ENCODE results near the gene ATP8B3.
"Not testable (repeated sequence)": the region's sequence is repeated elsewhere in the genome, so short reads cannot be mapped to it uniquely, and the experiment has no call there.

The ATP8B3 gene

DNA sequence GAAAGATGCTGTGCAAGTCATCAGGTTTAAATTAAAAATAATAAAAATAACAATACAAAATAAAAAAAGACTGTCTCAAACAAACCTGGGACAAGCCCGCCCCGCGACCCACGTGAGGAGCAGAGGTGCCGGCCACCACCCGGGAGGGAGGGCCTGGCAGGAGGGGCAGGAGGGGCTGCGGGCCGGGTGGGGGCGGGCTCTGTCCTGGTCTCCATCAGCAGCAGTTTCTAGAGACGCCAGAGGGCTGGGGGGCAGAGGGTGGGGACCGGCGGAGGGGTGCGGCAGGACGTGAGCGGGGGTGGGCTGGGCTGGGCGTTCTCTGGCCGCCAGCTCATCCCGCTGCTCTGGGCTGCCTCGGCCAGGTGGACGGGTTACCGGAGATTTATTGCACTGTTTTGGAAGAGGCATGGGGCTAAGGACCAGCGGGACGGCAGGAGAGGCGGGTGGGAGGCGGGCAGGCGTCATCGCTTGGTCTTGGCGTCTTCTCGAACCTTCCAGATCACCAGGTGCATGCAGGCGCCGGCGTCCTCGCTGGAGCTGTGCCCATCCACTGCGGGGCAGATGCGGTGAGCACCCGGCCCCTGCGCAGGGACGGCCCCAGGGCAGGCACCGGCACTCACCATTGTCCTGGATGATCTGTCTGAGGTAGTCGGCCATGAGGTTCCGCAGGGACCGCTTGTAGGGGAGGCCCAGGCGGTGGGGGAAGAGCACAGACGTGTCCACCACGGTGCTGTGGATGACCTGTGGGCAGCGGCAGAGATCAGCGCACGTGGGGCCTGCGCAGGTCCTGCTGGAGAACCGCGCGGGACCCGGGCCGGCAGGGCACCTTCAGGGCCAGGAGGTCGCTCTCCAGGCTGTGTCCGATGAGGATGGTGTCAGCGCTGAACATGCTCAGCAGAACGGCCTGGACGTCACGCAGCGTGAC, 3.8 kb upstream of the ATP8B3 start:
- FAIRE-seq = no peak

- FAIRE-seq = no peak
Observed at GRCh38 chr19:1814833-1815604, 2.9 kb upstream of the ATP8B3 start.

- FAIRE-seq = no peak
Observed at GRCh38 chr19:1814391-1814790, 2.3 kb upstream of the ATP8B3 start.

- FAIRE-seq = no peak
Observed at GRCh38 chr19:1813192-1814182, 1.4 kb upstream of the ATP8B3 start.

DNA sequence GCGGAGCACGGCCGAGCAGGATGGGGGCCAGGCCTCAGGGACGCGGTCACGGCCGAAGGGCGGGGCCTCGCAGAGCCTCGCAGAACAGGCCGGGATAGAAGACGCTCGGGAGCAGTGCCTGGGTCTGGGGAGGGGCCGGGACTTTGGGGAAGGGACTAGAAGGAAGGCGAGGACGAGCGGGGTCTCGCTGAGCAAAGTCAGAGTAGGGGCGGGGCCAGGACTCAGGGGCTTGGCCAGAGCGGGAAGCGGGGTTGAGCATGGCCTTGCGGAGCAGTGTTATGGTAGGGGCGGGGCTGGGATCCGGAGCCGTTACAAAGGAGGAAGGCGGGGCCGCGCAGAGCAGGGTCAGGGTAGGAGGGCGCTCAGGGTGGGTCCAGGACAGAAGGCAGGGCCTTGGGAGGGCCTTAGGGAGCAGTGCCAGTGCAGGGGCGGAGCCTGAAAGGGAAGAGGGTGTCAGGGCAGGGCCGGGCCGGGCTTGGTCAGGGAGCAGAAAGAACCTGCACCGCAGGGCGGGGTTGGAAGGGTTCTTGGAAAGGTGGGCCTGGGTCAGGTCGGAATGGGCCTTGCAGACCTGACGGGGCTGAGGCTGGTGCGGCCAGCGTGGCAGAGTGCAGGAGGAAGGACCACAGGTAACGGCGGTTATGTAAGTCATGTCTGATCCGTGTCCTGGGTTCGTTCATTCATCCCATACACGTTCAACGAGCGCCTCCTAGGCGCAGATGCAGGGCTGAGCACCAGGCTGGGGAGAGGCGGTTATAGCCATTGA, 533 bp upstream of the ATP8B3 start:
- FAIRE-seq = no peak

DNA sequence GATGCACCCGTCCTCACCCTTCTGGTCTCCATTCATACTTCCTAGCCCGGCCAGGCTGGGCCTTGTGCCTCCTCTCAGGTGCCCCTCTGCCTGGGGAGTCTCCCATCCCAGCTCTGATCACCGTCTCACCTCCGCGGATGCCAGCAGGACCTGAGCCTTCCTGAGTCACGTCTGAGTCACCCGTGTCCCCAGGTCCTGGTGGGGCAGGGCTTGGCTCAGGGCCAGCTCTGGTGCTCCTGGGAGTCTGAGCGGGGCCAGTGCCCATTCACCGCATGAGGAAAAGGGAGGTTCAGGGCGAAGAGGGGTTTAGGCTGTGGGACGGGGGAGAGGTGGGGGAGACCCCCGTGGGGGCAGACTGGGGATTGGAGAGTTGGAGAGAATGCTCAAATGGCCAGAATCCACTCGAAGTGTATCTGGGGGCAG, 593 bp downstream of the ATP8B3 start:
- FAIRE-seq = no peak

- no peak for FAIRE-seq
Observed at GRCh38 chr19:1810439-1811160, 1.5 kb downstream of the ATP8B3 start.

GRCh38 chr19:1809678-1810077, 2.4 kb downstream of the ATP8B3 start:
- FAIRE-seq = no peak

GRCh38 chr19:1808395-1808731, 3.7 kb downstream of the ATP8B3 start:
- FAIRE-seq = no peak

DNA sequence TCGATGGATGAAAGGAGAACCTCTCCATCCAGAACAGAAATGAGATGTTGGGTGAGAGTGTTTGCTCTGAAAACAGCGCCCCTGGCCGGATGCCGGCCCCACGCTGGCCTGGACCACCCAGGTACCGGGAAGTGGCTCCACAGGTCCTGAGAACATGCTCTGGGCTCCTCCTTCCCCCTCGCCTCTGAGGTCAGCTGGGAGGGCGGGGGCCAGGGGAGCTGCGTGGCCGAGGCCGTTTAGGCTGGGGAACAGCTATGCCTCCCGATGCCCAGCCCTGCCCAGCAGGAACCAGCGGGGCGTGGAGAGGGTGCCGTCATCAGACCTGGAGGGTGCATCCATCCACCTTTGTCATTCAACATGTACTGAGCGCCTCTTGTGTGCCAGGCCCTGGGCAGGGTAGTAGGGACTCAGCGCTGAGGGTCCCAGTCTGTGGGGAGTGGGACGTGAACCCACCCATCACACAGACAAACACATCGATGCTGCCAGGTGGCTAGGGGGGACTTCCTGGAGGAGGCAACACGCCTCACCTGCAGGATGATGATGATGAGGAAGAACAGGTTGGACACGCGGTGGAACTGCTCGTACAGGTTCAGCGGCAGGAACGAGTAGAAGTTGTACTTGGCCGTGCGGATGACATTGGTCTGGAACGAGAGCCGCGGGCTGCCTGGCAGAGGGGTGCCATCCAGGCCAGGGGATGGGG, 4.2 kb downstream of the ATP8B3 start:
- no peak for FAIRE-seq

- FAIRE-seq = no peak
Observed at GRCh38 chr19:1807030-1807694, 4.9 kb downstream of the ATP8B3 start.

GRCh38 chr19:1806184-1807029, 5.7 kb downstream of the ATP8B3 start:
- FAIRE-seq = no peak

DNA sequence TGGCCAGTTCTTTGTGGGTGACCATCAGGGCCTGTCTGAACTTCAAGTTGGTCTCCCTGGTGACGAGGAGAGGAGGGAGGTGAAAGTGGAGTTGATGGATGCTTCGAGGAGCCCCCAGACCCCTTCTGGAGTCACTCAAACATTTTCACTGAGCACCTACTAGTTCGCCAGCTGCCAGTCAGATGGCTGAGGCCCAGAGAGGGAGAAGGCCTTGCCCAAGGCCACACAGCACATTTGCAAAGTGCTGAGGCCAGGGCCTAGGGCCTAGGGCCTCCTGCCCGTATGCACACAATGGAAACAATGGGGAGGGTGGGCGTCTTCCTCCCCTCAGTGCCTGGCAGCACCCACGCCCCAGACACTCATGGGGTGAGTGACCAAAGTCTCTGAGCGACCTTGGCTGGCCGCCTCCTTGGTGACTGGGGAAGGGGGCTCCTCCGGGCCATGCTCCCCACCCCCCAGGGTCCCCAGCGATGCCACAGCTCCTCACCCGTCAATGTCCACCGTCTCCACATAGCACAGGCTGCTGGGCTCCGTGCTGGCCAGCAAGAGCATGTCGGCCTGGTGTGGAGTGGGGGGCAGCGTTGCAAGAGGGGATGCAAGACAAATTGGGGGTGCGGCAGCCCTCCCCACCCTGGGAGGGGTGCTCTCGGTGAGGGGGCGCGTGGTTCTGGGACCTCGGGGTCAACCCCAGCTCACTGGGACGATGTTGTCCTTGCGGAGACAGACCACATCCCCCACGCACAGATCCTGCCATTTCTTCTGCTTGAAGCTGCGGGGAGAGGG, 6.5 kb downstream of the ATP8B3 start:
- FAIRE-seq = no peak

GRCh38 chr19:1804858-1805257, 7.2 kb downstream of the ATP8B3 start:
- no peak for FAIRE-seq

- no peak for FAIRE-seq
Observed at GRCh38 chr19:1799695-1800342, 12.3 kb downstream of the ATP8B3 start.

DNA sequence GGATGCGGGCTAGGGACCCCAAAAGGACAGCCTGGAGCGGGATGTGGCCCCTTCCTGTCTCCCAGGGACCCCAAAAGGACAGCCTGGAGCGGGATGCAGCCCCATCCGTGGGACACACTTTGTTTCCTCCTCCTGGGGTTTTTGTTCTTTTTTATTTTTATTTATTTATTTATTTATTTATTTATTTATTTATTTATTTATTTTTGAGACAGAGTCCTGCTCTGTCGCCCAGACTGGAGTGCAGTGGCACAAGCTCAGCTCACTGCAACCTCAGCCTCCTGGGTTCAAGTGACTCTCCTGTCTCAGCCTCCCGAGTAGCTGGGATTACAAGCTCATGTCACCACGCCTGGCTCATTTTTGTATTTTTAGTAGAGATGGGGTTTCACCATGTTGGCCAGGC, 14.8 kb downstream of the ATP8B3 start:
- FAIRE-seq = not testable (repeated sequence)

- FAIRE-seq = no peak
Observed at GRCh38 chr19:1796395-1797142, 15.5 kb downstream of the ATP8B3 start.
